Measurements from ENCODE around the gene PDK1.
"Not testable (repeated sequence)": the region's sequence is repeated elsewhere in the genome, so short reads cannot be mapped to it uniquely, and the experiment has no call there.

PDK1 gene

GRCh38 chr2:172552547-172553291 lies 3.2 kb upstream of the PDK1 start:
- no peak for DNase-seq (ENCODE audit: low read depth in 2 of 2)

GRCh38 chr2:172554352-172555271 lies 1.3 kb upstream of the PDK1 start:
- DNase-seq (ENCODE audit: low read depth in 2 of 2) = no peak

GRCh38 chr2:172555272-172555521 lies 693 bp upstream of the PDK1 start:
- DNase-seq (ENCODE audit: low read depth in 2 of 2) = no peak

GRCh38 chr2:172556284-172557033 lies 569 bp downstream of the PDK1 start:
- peak; percentile 32 to 39 for DNase-seq (ENCODE audit: low read depth in 2 of 2)

- DNase-seq (ENCODE audit: low read depth in 2 of 2) = no peak
Observed at GRCh38 chr2:172558372-172558771, 2.5 kb downstream of the PDK1 start.

- no peak for DNase-seq (ENCODE audit: low read depth in 2 of 2)
Observed at GRCh38 chr2:172560721-172561120, 4.8 kb downstream of the PDK1 start.

GRCh38 chr2:172561270-172561669 lies 5.4 kb downstream of the PDK1 start:
- no peak for DNase-seq (ENCODE audit: low read depth in 2 of 2)

- no peak for DNase-seq (ENCODE audit: low read depth in 2 of 2)
Observed at GRCh38 chr2:172562298-172562697, 6.4 kb downstream of the PDK1 start.

GRCh38 chr2:172564376-172564775 lies 8.5 kb downstream of the PDK1 start:
- DNase-seq (ENCODE audit: low read depth in 2 of 2) = no peak

GRCh38 chr2:172571245-172571644 lies 15.4 kb downstream of the PDK1 start:
- DNase-seq (ENCODE audit: low read depth in 2 of 2) = no peak

- no peak for DNase-seq (ENCODE audit: low read depth in 2 of 2)
Observed at GRCh38 chr2:172572981-172573380, 17.1 kb downstream of the PDK1 start.

- no peak for DNase-seq (ENCODE audit: low read depth in 2 of 2)
Observed at GRCh38 chr2:172574965-172575364, 19.1 kb downstream of the PDK1 start.

GRCh38 chr2:172578054-172578453 lies 22.2 kb downstream of the PDK1 start:
- DNase-seq (ENCODE audit: low read depth in 2 of 2) = no peak

- no peak for DNase-seq (ENCODE audit: low read depth in 2 of 2)
Observed at GRCh38 chr2:172578860-172579512, 23.1 kb downstream of the PDK1 start.

GRCh38 chr2:172580544-172580943 lies 24.7 kb downstream of the PDK1 start:
- no peak for DNase-seq (ENCODE audit: low read depth in 2 of 2)

GRCh38 chr2:172582656-172583055 lies 26.8 kb downstream of the PDK1 start:
- DNase-seq (ENCODE audit: low read depth in 2 of 2) = no peak

- no peak for DNase-seq (ENCODE audit: low read depth in 2 of 2)
Observed at GRCh38 chr2:172586245-172586891, 30.5 kb downstream of the PDK1 start.

- not testable (repeated sequence) for DNase-seq (ENCODE audit: low read depth in 2 of 2)
Observed at GRCh38 chr2:172587231-172587630, 31.3 kb downstream of the PDK1 start.

GRCh38 chr2:172588931-172589330 lies 33.0 kb downstream of the PDK1 start:
- no peak for DNase-seq (ENCODE audit: low read depth in 2 of 2)

- not testable (repeated sequence) for DNase-seq (ENCODE audit: low read depth in 2 of 2)
Observed at GRCh38 chr2:172591386-172591785, 35.5 kb downstream of the PDK1 start.

GRCh38 chr2:172592190-172592589 lies 36.3 kb downstream of the PDK1 start:
- DNase-seq (ENCODE audit: low read depth in 2 of 2) = not testable (repeated sequence)

Data from stimulated activated CD8-positive, alpha-beta memory T cell treated with anti-CD3 and anti-CD28 coated beads, Interleukin-15, amount 100 ng/mL, for 4 hours (primary cell).